Thoracic aorta (tissue), 2 donors: Measurements from ENCODE around the gene YEATS2. TPM values are rescaled to one million over a fixed set of nuclear protein-coding genes. Genes with fewer than 3 reads are reported as not detected.

ENCODE experiments used
- ATAC-seq: fragments of 150-250 bp; one replicate; pipeline ENCODE4 v1.8.0; 2017; ENCODE audit warnings: low read depth; ENCODE audit not compliant: insufficient number of reproducible peaks, low FRiP score
- DNase-seq: peaks from one replicate; pipeline ENCODE4 v3.0.0-alpha.2; 2020; ENCODE audit warnings: low spot score
- H3K27ac ChIP-seq, 2 donors: fragments of 200-600 bp; sonication (generic); 1 replicate in 1 of 2; 2 replicates in 1 of 2; pipeline ENCODE4 v1.5.1; 2016; ENCODE audit warnings: mild to moderate bottlenecking in 2 of 2, moderate library complexity in 2 of 2
- H3K27me3 ChIP-seq: fragments of 200-600 bp; sonication (generic); replicated peaks from 2 replicates; pipeline ENCODE4 v1.6.0; 2016; ENCODE audit warnings: mild to moderate bottlenecking; ENCODE audit not compliant: insufficient read depth
- H3K36me3 ChIP-seq: fragments of 200-600 bp; sonication (generic); one replicate; pipeline ENCODE4 v1.5.1; 2016
- H3K4me1 ChIP-seq, 2 donors: fragments of 200-600 bp; sonication (generic); 1 replicate in 1 of 2; 2 replicates in 1 of 2; pipeline versions ENCODE4 v1.5.1 to v1.6.0; 2016; ENCODE audit warnings: low read depth in 2 of 2, mild to moderate bottlenecking in 1 of 2; ENCODE audit not compliant: control insufficient read depth in 1 of 2
- H3K4me3 ChIP-seq: fragments of 200-600 bp; sonication (generic); 2 replicates; pipeline ENCODE4 v1.5.1; 2016; ENCODE audit warnings: mild to moderate bottlenecking
- H3K9me3 ChIP-seq: fragments of 200-600 bp; sonication (generic); 2 replicates; pipeline ENCODE4 v1.5.1; 2016
- CTCF ChIP-seq: fragments of 200-600 bp; sonication (generic); IDR thresholded peaks from one replicate; pipeline ENCODE4 v1.5.1; 2019; ENCODE audit warnings: antibody characterized with exemption
- total RNA-seq, 2 donors: library from RNA; depleted of rRNA; stranded (reverse); fragments of >200 nt; gene quantifications; one replicate each; pipeline versions ENCODE4 v1.1.0 to v1.2.3, GENCODE V29; 2016

The YEATS2 gene
- total RNA-seq, 2 donors from 2014 or later, result 25.3 to 34.2 TPM

GRCh38 chr3:183807209-183807728 is 109.7 kb downstream of the YEATS2 start:
- Histone ChIP-seq H3K4me1 (no peaks in the 10 kb centered on the region), H3K4me3 (no peak overlapping the region), H3K36me3 (peaks cover 81% of the 10 kb centered on the region), H3K27me3 (no peaks in the 10 kb centered on the region), H3K9me3 (no peaks in the 10 kb centered on the region), H3K27ac (no peak overlapping the region)
- ATAC-seq (no peak), DNase-seq (no peak)
- TF ChIP-seq CTCF, result no peak

- Histone ChIP-seq H3K27ac (no peak overlapping the region), H3K27me3 (no peaks in the 10 kb centered on the region), H3K4me1 (no peaks in the 10 kb centered on the region), H3K36me3 (peaks cover 76% of the 10 kb centered on the region), H3K9me3 (no peaks in the 10 kb centered on the region), H3K4me3 (no peak overlapping the region)
- TF ChIP-seq CTCF, result no peak
- ATAC-seq (no peak), DNase-seq (no peak)
Observed at GRCh38 chr3:183807881-183808280, 110.3 kb downstream of the YEATS2 start.

DNA sequence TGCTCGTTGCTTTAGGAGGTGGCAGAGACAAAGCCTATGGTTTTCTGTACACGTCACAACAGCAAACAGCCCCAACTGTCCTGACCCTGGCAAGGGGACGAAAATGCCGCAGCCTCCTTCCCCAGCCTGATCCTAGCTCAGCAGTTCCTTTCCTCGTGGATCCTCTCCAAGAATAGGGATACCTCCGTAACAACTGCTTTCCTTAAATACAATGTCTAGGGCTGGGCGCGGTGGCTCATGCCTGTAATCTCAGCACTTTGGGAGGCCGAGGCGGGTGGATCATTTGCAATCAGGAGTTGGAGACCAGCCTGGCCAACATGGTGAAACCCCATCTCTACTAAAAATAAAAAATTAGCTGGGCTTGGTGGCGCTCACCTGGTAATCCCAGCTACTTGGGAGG is 110.8 kb downstream of the YEATS2 start:
- no peaks in the 10 kb centered on the region for H3K4me1 ChIP-seq
- no peak for TF ChIP-seq CTCF
- H3K36me3 ChIP-seq, result peaks cover 73% of the 10 kb centered on the region
- no peak overlapping the region for H3K27ac ChIP-seq
- DNase-seq (no peak), ATAC-seq (no peak)
- H3K4me3 ChIP-seq, result no peak overlapping the region
- H3K27me3 ChIP-seq, result no peaks in the 10 kb centered on the region
- no peaks in the 10 kb centered on the region for H3K9me3 ChIP-seq

GRCh38 chr3:183809270-183809669 is 111.7 kb downstream of the YEATS2 start:
- Histone ChIP-seq H3K27ac (no peak overlapping the region), H3K36me3 (peaks cover 68% of the 10 kb centered on the region), H3K9me3 (no peaks in the 10 kb centered on the region), H3K27me3 (no peaks in the 10 kb centered on the region), H3K4me3 (no peak overlapping the region), H3K4me1 (no peaks in the 10 kb centered on the region)
- ATAC-seq (no peak), DNase-seq (no peak)
- no peak for TF ChIP-seq CTCF

- Histone ChIP-seq H3K4me1 (peaks cover 0 to 4% of the 10 kb centered on the region in 2 donors), H3K27me3 (no peaks in the 10 kb centered on the region), H3K36me3 (peaks cover 53% of the 10 kb centered on the region), H3K9me3 (no peaks in the 10 kb centered on the region), H3K27ac (no peak overlapping the region), H3K4me3 (no peak overlapping the region)
- DNase-seq, result no peak
- no peak for ATAC-seq
- no peak for TF ChIP-seq CTCF
Observed at GRCh38 chr3:183810643-183811594, 113.3 kb downstream of the YEATS2 start.
